ENCODE results near the gene HS1BP3.

GRCh38 chr2:20663196-20664070 lies 12.5 kb upstream of the HS1BP3 start:
- TF ChIP-seq CTCF (conservative IDR thresholded peaks at IDR 0.05 in 1 of 2, IDR thresholded peaks at IDR 0.05 in 1 of 2; ENCODE audit: extremely low read depth in 1 of 2, insufficient read depth in 1 of 2, low read depth in 1 of 2, low read length in 2 of 2) (no peak), EZH2 (IDR thresholded peaks at IDR 0.05; ENCODE audit: borderline replicate concordance, low read length) (no peak)
